HL-60 (cell line): ENCODE results near the gene OR2A25.

Source experiments
- DNase-seq, 2 experiments: peaks; one replicate each; pipeline ENCODE4 v3.0.0-alpha.2; 2010 to 2020; ENCODE audit warnings: low read depth in 1 of 2, low spot score in 1 of 2
- H3K27ac ChIP-seq: fragments of 250-450 bp; sonication (Bioruptor Pico); replicated peaks from 2 replicates; pipeline ENCODE4 v1.5.1; 2020; ENCODE audit warnings: mild to moderate bottlenecking, moderate library complexity
- H3K27me3 ChIP-seq: fragments of 250-450 bp; sonication (Bioruptor Pico); 2 replicates; pipeline ENCODE4 v1.5.1; 2021; ENCODE audit warnings: mild to moderate bottlenecking, moderate library complexity; ENCODE audit not compliant: insufficient read depth, poor library complexity, severe bottlenecking
- H3K4me3 ChIP-seq: replicated peaks from 2 replicates; pipeline ENCODE4 v1.5.1; 2011; ENCODE audit warnings: mild to moderate bottlenecking, control low read depth, low read length; ENCODE audit not compliant: insufficient read depth
- CTCF ChIP-seq: IDR thresholded peaks from one replicate; pipeline ENCODE4 v1.5.1; 2011; ENCODE audit warnings: low read length, control low read depth, inconsistent platforms; ENCODE audit not compliant: insufficient read depth
- GABPA ChIP-seq: IDR thresholded peaks from 2 replicates; pipeline ENCODE4 v1.6.1; 2012; ENCODE audit warnings: low read depth
- POLR2AphosphoS5 ChIP-seq: IDR thresholded peaks from 2 replicates; pipeline ENCODE4 v1.6.1; 2012; ENCODE audit warnings: low read depth
- REST ChIP-seq: IDR thresholded peaks from 2 replicates; pipeline ENCODE4 v1.6.1; 2012; ENCODE audit warnings: low read depth; ENCODE audit not compliant: insufficient replicate concordance
- SPI1 ChIP-seq: IDR thresholded peaks from 2 replicates; pipeline ENCODE4 v1.6.1; 2012; ENCODE audit warnings: low read depth, mild to moderate bottlenecking, borderline replicate concordance
- long read RNA-seq: library from polyadenylated mRNA; unstranded; transcript quantifications from one replicate; pipeline ENCODE4 v2.0.0, GENCODE V29; 2020

Gene OR2A25, protein sequence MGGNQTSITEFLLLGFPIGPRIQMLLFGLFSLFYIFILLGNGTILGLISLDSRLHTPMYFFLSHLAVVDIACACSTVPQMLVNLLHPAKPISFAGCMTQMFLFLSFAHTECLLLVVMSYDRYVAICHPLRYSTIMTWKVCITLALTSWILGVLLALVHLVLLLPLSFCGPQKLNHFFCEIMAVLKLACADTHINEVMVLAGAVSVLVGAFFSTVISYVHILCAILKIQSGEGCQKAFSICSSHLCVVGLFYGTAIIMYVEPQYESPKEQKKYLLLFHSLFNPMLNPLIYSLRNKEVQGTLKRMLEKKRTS
- long read RNA-seq = 0 reads

DNA sequence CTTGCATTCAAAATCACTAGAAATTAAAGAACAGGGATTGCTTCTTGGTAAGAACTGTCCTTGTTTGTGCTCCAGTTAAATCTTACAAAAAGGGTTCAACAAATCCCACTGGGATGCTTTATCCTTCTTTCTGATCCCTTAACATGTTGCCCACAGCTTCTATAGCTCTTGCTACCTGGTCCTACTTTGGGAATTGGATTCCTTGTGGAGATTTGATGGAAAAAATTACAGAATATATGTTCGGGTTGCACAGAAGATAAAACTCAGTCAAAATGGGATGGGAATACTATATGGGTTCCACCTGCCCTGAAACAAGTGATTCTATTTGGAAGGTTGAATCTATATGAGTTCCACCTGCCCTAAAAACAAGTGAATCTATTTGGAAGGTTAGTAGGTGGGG, at the start of gene OR2A25:
Gene OR2A25 (plus strand): TSS at position 301 of the 400 bp plus-strand sequence. CDS start 4,409 bp downstream, outside the sequence.
- DNase-seq = no peak
- TF ChIP-seq REST = no peak
- no peak for TF ChIP-seq CTCF
- no peak for TF ChIP-seq POLR2AphosphoS5
- no peak for TF ChIP-seq SPI1
- TF ChIP-seq GABPA = no peak
- no peaks in the 10 kb centered on the region for H3K27me3 ChIP-seq
- H3K27ac ChIP-seq = no peak within 1 kb of the TSS
- H3K4me3 ChIP-seq = no peak within 1 kb of the TSS

DNA sequence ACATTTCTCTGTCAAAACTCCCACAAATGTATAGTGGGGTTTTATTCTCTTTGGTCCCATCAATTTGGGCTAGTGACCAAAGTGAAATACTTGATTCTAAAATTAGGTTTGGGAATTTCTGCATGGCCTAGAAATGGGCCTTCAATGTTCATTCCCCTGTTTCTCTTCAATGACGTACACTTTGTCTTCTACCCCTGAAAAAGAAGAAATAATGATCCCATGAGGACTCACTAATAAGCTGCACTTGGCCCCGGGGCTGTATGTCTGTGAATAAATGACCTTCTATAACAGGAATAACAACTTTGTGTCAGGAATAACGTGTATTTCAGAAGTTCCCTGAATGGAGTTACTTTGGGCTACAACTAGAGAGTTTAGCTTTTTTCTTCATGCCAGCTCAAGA, 49.3 kb upstream of the OR2A25 start:
- no peak overlapping the region for H3K27ac ChIP-seq
- TF ChIP-seq GABPA = no peak
- TF ChIP-seq CTCF = no peak
- TF ChIP-seq REST = no peak
- no peak for TF ChIP-seq SPI1
- no peak for TF ChIP-seq POLR2AphosphoS5
- H3K27me3 ChIP-seq = no peaks in the 10 kb centered on the region
- DNase-seq = no peak
- no peak overlapping the region for H3K4me3 ChIP-seq

DNA sequence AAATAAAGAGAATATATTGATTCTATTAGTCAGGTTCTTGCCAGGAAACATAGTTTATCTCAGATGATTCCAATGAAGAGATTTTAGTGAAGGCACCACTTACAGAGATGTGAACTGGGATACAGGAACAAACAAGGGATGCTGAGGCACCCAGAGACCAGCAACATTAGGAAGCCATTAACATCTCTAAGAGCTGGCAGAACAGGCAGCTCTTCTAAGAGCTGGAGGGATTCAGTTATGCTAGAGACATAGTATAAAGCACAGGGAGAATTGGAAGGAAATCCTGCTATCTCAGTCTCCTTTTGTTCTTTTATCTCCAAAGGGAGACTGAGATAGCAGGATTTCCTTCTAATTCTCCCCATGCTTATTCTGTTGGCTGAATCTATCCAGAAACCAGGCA, 47.4 kb upstream of the OR2A25 start:
- H3K4me3 ChIP-seq = no peak overlapping the region
- TF ChIP-seq REST (no peak), GABPA (no peak), CTCF (no peak), SPI1 (no peak), POLR2AphosphoS5 (no peak)
- no peak overlapping the region for H3K27ac ChIP-seq

More for the DNA sequence above, 47.4 kb upstream of the OR2A25 start:
- H3K27me3 ChIP-seq = no peaks in the 10 kb centered on the region
- DNase-seq = no peak
